ENCODE results near the gene CD101. TPM values are rescaled to one million over a fixed set of nuclear protein-coding genes. Genes with fewer than 3 reads are reported as not detected.

Gene CD101
- total RNA-seq, 3 donors from 2014 or later (not counting 1 experiment from before 2014, with no cell fraction given), result 0.82 to 3.1 (median 2.5) TPM

DNA sequence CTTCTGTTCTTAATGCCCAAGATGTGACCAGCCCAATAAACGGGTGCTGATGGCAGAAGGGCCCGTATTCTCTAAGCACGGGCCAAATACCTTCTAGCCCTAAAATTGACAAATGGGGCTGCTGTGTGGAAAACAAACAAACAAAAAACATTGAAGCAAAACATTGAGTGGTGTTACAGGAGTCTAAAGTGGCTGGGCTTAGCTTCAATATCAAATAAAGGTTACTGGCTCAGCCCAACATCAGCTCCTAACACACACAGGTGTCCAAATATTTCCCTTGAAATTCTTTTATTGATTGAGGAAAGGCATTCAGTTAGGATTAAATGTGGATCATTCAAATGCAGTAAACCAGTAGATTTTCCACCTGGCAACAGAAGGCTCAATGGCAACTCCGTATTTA is 45.2 kb downstream of the CD101 start:
- Mint-ChIP-seq H3K9me3 (no peaks in the 10 kb centered on the region), H3K27me3 (ENCODE audit: low read depth in 2 of 2) (no peaks in the 10 kb centered on the region), H3K27ac (no peak overlapping the region), H3K4me1 (peaks cover 19 to 24% of the 10 kb centered on the region in 2 donors), H3K4me3 (no peak overlapping the region), H3K36me3 (no peaks in the 10 kb centered on the region)
- H3K9me3 ChIP-seq (ENCODE audit: control insufficient read depth, insufficient read depth, low read length), result no peaks in the 10 kb centered on the region
- H3K27ac ChIP-seq (ENCODE audit: low read length), result no peak overlapping the region
- no peaks in the 10 kb centered on the region for H3K36me3 ChIP-seq (ENCODE audit: control insufficient read depth, insufficient read depth, low read length)
- H3K4me3 ChIP-seq (ENCODE audit: low read length), result no peak overlapping the region
- DNase-seq (no peak), ATAC-seq (no peak)
- 94% methylated on average over 4 of the region's 4 CpGs for WGBS (ENCODE audit: insufficient coverage)
- TF ChIP-seq, protein P1, sequence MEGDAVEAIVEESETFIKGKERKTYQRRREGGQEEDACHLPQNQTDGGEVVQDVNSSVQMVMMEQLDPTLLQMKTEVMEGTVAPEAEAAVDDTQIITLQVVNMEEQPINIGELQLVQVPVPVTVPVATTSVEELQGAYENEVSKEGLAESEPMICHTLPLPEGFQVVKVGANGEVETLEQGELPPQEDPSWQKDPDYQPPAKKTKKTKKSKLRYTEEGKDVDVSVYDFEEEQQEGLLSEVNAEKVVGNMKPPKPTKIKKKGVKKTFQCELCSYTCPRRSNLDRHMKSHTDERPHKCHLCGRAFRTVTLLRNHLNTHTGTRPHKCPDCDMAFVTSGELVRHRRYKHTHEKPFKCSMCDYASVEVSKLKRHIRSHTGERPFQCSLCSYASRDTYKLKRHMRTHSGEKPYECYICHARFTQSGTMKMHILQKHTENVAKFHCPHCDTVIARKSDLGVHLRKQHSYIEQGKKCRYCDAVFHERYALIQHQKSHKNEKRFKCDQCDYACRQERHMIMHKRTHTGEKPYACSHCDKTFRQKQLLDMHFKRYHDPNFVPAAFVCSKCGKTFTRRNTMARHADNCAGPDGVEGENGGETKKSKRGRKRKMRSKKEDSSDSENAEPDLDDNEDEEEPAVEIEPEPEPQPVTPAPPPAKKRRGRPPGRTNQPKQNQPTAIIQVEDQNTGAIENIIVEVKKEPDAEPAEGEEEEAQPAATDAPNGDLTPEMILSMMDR (IDR thresholded peaks at IDR 0.05), result no peak
- H3K4me1 ChIP-seq (ENCODE audit: control insufficient read depth, insufficient read depth, low read length), result peaks cover 12% of the 10 kb centered on the region
- no peaks in the 10 kb centered on the region for H3K27me3 ChIP-seq (ENCODE audit: control insufficient read depth, insufficient read depth, low read length)
- intact Hi-C loops (cut with micrococcal nuclease), result loop anchor here (5.0 kb wide), 1 partner anchor 39 kb away; no protein-coding TSS in a partner anchor

DNA sequence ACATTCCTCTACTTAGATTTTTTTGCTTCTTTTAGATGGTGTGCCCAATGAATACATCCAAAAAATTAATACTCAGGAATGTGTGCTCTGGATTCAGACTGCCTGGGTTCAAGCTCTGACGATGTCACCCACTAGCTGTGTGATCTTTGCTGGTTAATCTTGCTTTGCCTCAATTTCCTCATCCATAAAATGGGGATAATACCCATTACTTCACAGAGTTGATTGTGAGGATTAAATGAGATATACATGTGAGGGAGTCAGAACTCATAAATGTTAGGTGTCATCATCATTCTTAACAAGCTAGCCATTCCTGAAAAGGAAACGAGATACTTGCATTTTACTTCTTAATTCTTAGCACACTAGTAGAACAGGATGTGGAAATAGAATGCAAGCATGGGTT is 45.7 kb downstream of the CD101 start:
- Histone ChIP-seq H3K4me1 (ENCODE audit: control insufficient read depth, insufficient read depth, low read length) (peaks cover 17% of the 10 kb centered on the region), H3K27ac (ENCODE audit: low read length) (no peak overlapping the region), H3K27me3 (ENCODE audit: control insufficient read depth, insufficient read depth, low read length) (no peaks in the 10 kb centered on the region), H3K36me3 (ENCODE audit: control insufficient read depth, insufficient read depth, low read length) (no peaks in the 10 kb centered on the region), H3K4me3 (ENCODE audit: low read length) (no peak overlapping the region), H3K9me3 (ENCODE audit: control insufficient read depth, insufficient read depth, low read length) (no peaks in the 10 kb centered on the region)
- H3K4me3 Mint-ChIP-seq, result no peak overlapping the region
- no peak overlapping the region for H3K27ac Mint-ChIP-seq
- H3K4me1 Mint-ChIP-seq, result peaks cover 24 to 28% of the 10 kb centered on the region in 2 donors
- ATAC-seq (no peak), DNase-seq (no peak)
- TF ChIP-seq, protein P1 (IDR thresholded peaks at IDR 0.05), result no peak
- WGBS (ENCODE audit: insufficient coverage), result 100% methylated on average over 1 of the region's 2 CpGs
- intact Hi-C loops (cut with micrococcal nuclease), result loop anchor here (5.0 kb wide), 1 partner anchor 40 kb away; no protein-coding TSS in a partner anchor
- no peaks in the 10 kb centered on the region for H3K36me3 Mint-ChIP-seq
- H3K27me3 Mint-ChIP-seq (ENCODE audit: low read depth in 2 of 2), result no peaks in the 10 kb centered on the region
- H3K9me3 Mint-ChIP-seq, result no peaks in the 10 kb centered on the region

DNA sequence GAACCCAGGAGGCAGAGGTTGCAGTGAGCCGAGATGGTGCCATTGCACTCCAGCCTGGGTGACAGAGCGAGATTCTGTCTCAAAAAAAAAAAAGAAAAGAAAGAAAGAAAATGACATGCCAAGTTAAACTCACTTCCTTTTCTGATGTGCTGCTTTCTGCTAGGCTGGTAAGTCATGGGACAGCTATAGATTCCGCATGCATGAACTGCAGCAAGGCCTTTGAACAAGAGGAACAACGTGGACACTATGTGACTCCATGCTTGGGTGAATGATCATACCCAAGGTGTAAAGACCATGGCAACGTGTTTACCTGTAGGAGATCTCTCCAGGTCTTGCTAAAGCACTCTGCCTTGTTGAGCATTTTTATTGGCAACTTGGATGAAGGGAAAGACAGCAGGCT is 48.3 kb downstream of the CD101 start:
- peak overlapping the region; percentile 59 to 77 for H3K27ac Mint-ChIP-seq
- no peaks in the 10 kb centered on the region for H3K9me3 Mint-ChIP-seq
- H3K4me3 Mint-ChIP-seq, result no peak overlapping the region
- H3K27me3 ChIP-seq (ENCODE audit: control insufficient read depth, insufficient read depth, low read length), result no peaks in the 10 kb centered on the region
- H3K9me3 ChIP-seq (ENCODE audit: control insufficient read depth, insufficient read depth, low read length), result no peaks in the 10 kb centered on the region
- no peaks in the 10 kb centered on the region for H3K36me3 Mint-ChIP-seq
- no peak overlapping the region for H3K4me3 ChIP-seq (ENCODE audit: low read length)
- no peaks in the 10 kb centered on the region for H3K36me3 ChIP-seq (ENCODE audit: control insufficient read depth, insufficient read depth, low read length)
- peaks cover 17% of the 10 kb centered on the region for H3K4me1 ChIP-seq (ENCODE audit: control insufficient read depth, insufficient read depth, low read length)
- ATAC-seq, result no peak
- no peak overlapping the region for H3K27ac ChIP-seq (ENCODE audit: low read length)
- H3K4me1 Mint-ChIP-seq, result peaks cover 27 to 32% of the 10 kb centered on the region in 2 donors
- intact Hi-C loops (cut with micrococcal nuclease), result loop anchor here (5.0 kb wide), 1 partner anchor 43 kb away; no protein-coding TSS in a partner anchor
- TF ChIP-seq, protein P1 (IDR thresholded peaks at IDR 0.05), result no peak
- no peaks in the 10 kb centered on the region for H3K27me3 Mint-ChIP-seq (ENCODE audit: low read depth in 2 of 2)
- 75% methylated on average over 5 of the region's 5 CpGs for WGBS (ENCODE audit: insufficient coverage)
- DNase-seq, result peak in 1 of 2 donors; percentile 27
